GM23248 (cell line): ENCODE results near the gene SLC22A3. TPM values are rescaled to one million over a fixed set of nuclear protein-coding genes. Genes with fewer than 3 reads are reported as not detected.

Experiments
- DNase-seq: peaks from one replicate; pipeline ENCODE4 v3.0.0-alpha.2; 2015
- H2AFZ ChIP-seq: fragments of 200-600 bp; sonication (generic); 2 replicates; pipeline ENCODE4 v1.6.1; 2016; ENCODE audit warnings: antibody characterized with exemption
- H3F3A ChIP-seq: fragments of 200-600 bp; sonication (generic); 2 replicates; pipeline ENCODE4 v1.6.1; 2016; ENCODE audit warnings: mild to moderate bottlenecking, antibody characterized with exemption, mixed run types; ENCODE audit not compliant: insufficient read depth
- H3K27ac ChIP-seq: fragments of 200-600 bp; sonication (generic); 2 replicates; pipeline ENCODE4 v1.5.1; 2016; ENCODE audit warnings: mild to moderate bottlenecking
- H3K27me3 ChIP-seq: fragments of 200-600 bp; sonication (generic); replicated peaks from 2 replicates; pipeline ENCODE4 v1.6.1; 2016; ENCODE audit warnings: mild to moderate bottlenecking; ENCODE audit not compliant: insufficient read depth
- H3K36me3 ChIP-seq: fragments of 200-600 bp; sonication (generic); 2 replicates; pipeline ENCODE4 v1.6.1; 2016; ENCODE audit warnings: low read depth, mild to moderate bottlenecking
- H3K4me1 ChIP-seq: fragments of 200-600 bp; sonication (generic); 2 replicates; pipeline ENCODE4 v1.6.1; 2016; ENCODE audit warnings: mild to moderate bottlenecking; ENCODE audit not compliant: insufficient read depth
- H3K4me2 ChIP-seq: fragments of 200-600 bp; sonication (generic); one replicate; pipeline ENCODE4 v1.6.1; 2016; ENCODE audit warnings: mild to moderate bottlenecking; ENCODE audit not compliant: unreplicated experiment
- H3K4me3 ChIP-seq: fragments of 200-600 bp; sonication (generic); 2 replicates; pipeline ENCODE4 v1.5.1; 2016; ENCODE audit warnings: mild to moderate bottlenecking
- H3K79me2 ChIP-seq: fragments of 200-600 bp; sonication (generic); 2 replicates; pipeline ENCODE4 v1.6.1; 2016; ENCODE audit warnings: mild to moderate bottlenecking; ENCODE audit not compliant: insufficient read depth
- H3K9ac ChIP-seq: fragments of 200-600 bp; sonication (generic); 2 replicates; pipeline ENCODE4 v1.6.1; 2016; ENCODE audit warnings: mild to moderate bottlenecking
- H3K9me2 ChIP-seq: fragments of 200-600 bp; sonication (generic); 2 replicates; pipeline ENCODE4 v1.6.1; 2016; ENCODE audit warnings: mixed run types, mild to moderate bottlenecking, moderate library complexity; ENCODE audit not compliant: insufficient read depth
- H3K9me3 ChIP-seq: fragments of 200-600 bp; sonication (generic); one replicate; pipeline ENCODE4 v1.6.1; 2017; ENCODE audit warnings: low read depth
- H4K20me1 ChIP-seq: fragments of 200-600 bp; sonication (generic); 2 replicates; pipeline ENCODE4 v1.6.0; 2016; ENCODE audit not compliant: insufficient read depth
- EZH2 ChIP-seq: fragments of 200-600 bp; sonication (generic); IDR thresholded peaks from 2 replicates; pipeline ENCODE4 v1.6.1; 2018; ENCODE audit warnings: antibody characterized with exemption, mild to moderate bottlenecking; ENCODE audit not compliant: insufficient read depth, poor library complexity, severe bottlenecking
- EZH2phosphoT487 ChIP-seq: fragments of 200-600 bp; sonication (generic); IDR thresholded peaks from 2 replicates; pipeline ENCODE4 v1.6.1; 2018; ENCODE audit warnings: antibody characterized with exemption, moderate library complexity, mild to moderate bottlenecking, low read depth; ENCODE audit not compliant: insufficient read depth
- WGBS, 2 experiments: methylation state at CpG; one replicate each; pipeline ENCODE4 v1.1.6; 2015 to 2017; ENCODE audit warnings: low lambda C conversion rate in 2 of 2, low coverage in 1 of 2; ENCODE audit errors: missing lambda C conversion rate in 2 of 2; 5-methylcytosine and 5-hydroxymethylcytosine counted together
- in situ Hi-C: fragments of 300-500 bp; cut with MboI; formaldehyde crosslinking; loops from 2 replicates; pipeline ENCODE4 v1.15.0; 2020
- polyA plus RNA-seq: library from polyadenylated mRNA; unstranded; fragments of >200 nt; fragmentation: Nextera tagmentation; extraction: Ambion mirVana; gene quantifications from 2 replicates; pipeline ENCODE4 v1.2.1, GENCODE V29; 2016
- total RNA-seq: library from RNA; depleted of rRNA; stranded (reverse); fragments of >200 nt; shearing (Covaris generic); gene quantifications from 2 replicates; pipeline ENCODE4 v1.2.3, GENCODE V29; 2014

SLC22A3 gene
- total and polyA plus RNA-seq, 2 experiments from 2014 or later: not detected

- DNase-seq: no peak
- in situ Hi-C loops: no loop called here
- H2AFZ ChIP-seq: no peak overlapping the region
- no peaks in the 10 kb centered on the region for H3K79me2 ChIP-seq
- no peaks in the 10 kb centered on the region for H3K9me2 ChIP-seq
- no peaks in the 10 kb centered on the region for H3K27me3 ChIP-seq
- no peak overlapping the region for H3K4me3 ChIP-seq
- no peaks in the 10 kb centered on the region for H4K20me1 ChIP-seq
- no peaks in the 10 kb centered on the region for H3K4me1 ChIP-seq
- no peaks in the 10 kb centered on the region for H3K36me3 ChIP-seq
- no peaks in the 10 kb centered on the region for H3K9me3 ChIP-seq
- no peak overlapping the region for H3K4me2 ChIP-seq
- no peak overlapping the region for H3K27ac ChIP-seq
- 67 to 69% methylated on average over 13 to 28 of the region's 28 CpGs for WGBS, 2 experiments
- H3K9ac ChIP-seq: no peak overlapping the region
- no peak for TF ChIP-seq EZH2phosphoT487
- no peak for TF ChIP-seq EZH2
- H3F3A ChIP-seq: no peaks in the 10 kb centered on the region
These were observed 14.4 kb downstream of the SLC22A3 start for GRCh38 chr6:160362556-160362955.

DNA sequence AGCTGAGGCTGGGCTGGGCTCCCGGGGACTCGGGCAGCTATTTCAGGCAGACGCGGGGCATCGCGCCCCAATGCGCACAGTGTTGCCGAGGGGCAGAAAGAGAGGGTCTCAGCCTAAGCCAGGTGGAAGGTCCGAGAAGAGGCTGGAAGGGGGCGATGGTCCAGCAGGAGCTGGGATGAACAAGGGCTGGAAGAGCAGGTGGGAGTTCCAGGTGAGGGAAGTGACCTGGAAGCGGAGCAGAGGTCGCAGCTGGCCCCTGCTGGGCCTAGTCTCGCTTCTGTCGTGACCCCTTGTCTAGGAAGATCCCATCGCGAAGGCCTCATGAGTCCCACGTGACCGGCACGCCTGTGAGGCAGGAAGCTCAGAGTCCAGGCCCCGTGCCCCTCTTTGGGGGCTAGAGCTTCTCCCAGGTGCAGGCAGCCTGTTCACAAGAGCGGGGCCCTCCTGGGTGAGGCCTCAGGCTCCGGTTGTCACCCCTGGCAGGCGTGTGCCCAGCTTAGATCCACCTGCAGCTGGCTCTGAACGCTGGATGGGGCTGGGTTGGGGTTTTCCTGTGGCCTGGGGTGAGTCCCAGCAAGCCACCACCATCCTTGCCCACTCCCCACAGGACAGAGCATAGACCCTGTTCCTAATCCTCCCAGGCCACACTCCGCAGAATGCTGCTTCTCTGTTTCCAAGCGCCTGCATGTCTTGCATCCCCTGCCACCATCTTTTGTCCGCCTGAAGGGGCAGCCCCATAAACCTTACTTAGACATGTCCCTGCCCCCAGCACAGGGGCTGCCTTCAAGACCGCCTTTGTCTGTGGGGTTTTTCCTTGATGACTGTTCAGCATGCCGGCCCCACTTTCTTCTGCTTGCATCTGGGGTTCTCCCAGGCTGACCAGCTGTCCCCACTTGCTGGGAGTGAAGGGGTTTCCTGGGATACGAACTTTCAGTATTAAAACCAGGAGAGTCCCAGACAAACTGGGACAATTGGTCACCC lies 15.1 kb downstream of the SLC22A3 start:
- in situ Hi-C loops: no loop called here
- Histone ChIP-seq H3K27me3 (no peaks in the 10 kb centered on the region), H3K4me2 (no peak overlapping the region), H3K9me3 (no peaks in the 10 kb centered on the region), H3K9me2 (no peaks in the 10 kb centered on the region), H3K79me2 (no peaks in the 10 kb centered on the region), H3K4me3 (no peak overlapping the region), H4K20me1 (no peaks in the 10 kb centered on the region), H3F3A (no peaks in the 10 kb centered on the region), H3K27ac (no peak overlapping the region), H3K9ac (no peak overlapping the region), H2AFZ (no peak overlapping the region), H3K36me3 (no peaks in the 10 kb centered on the region), H3K4me1 (no peaks in the 10 kb centered on the region)
- no peak for DNase-seq
- 81 to 84% methylated on average over 27 to 29 of the region's 30 CpGs for WGBS, 2 experiments
- TF ChIP-seq EZH2phosphoT487 (no peak), EZH2 (no peak)

DNA sequence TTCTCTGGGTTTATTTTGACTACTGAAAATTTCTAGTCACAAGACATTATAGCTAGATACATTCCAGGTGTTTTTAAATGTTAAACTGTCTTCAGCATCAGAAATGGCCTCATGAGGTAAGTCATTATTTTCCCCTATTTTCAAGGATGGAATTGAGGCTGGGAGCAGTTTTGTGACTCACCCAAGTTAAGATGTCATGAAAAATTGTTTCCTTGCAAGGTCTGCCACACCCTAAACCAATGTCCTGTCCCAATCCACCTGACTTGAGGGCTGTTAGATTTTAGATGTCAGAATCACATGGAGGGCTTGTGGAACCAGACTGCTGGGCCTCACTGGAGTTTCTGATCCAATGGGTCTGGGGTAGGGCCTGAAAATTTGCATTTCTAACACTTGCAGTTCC lies 16.9 kb downstream of the SLC22A3 start:
- Histone ChIP-seq H3K27me3 (no peaks in the 10 kb centered on the region), H3K9ac (no peak overlapping the region), H3K9me2 (no peaks in the 10 kb centered on the region), H3K36me3 (no peaks in the 10 kb centered on the region), H4K20me1 (no peaks in the 10 kb centered on the region), H3K9me3 (no peaks in the 10 kb centered on the region), H3K4me2 (no peak overlapping the region), H2AFZ (no peak overlapping the region), H3K79me2 (no peaks in the 10 kb centered on the region), H3K4me3 (no peak overlapping the region), H3K27ac (no peak overlapping the region), H3K4me1 (no peaks in the 10 kb centered on the region), H3F3A (no peaks in the 10 kb centered on the region)
- TF ChIP-seq EZH2 (no peak), EZH2phosphoT487 (no peak)
- DNase-seq: no peak
- in situ Hi-C loops: no loop called here

- no peaks in the 10 kb centered on the region for H3K79me2 ChIP-seq
These were observed 19.8 kb downstream of the SLC22A3 start for GRCh38 chr6:160367798-160368547.

More at GRCh38 chr6:160367798-160368547, 19.8 kb downstream of the SLC22A3 start:
- Histone ChIP-seq H3K9ac (no peak overlapping the region), H4K20me1 (no peaks in the 10 kb centered on the region), H3K36me3 (no peaks in the 10 kb centered on the region), H3K4me2 (no peak overlapping the region), H3K4me3 (no peak overlapping the region), H3K4me1 (no peaks in the 10 kb centered on the region), H2AFZ (no peak overlapping the region), H3K9me3 (no peaks in the 10 kb centered on the region), H3F3A (no peaks in the 10 kb centered on the region), H3K27me3 (no peaks in the 10 kb centered on the region), H3K27ac (no peak overlapping the region), H3K9me2 (no peaks in the 10 kb centered on the region)
- 60 to 89% methylated on average over 4 to 6 of the region's 6 CpGs for WGBS, 2 experiments
- no peak for DNase-seq
- in situ Hi-C loops: no loop called here
- TF ChIP-seq EZH2 (no peak), EZH2phosphoT487 (no peak)
